GM12891 (cell line): Measurements from ENCODE around the gene CACNA1H.

Experiments
- DNase-seq: peaks from one replicate; pipeline ENCODE4 v3.0.0; 2011; ENCODE audit warnings: low spot score; ENCODE audit not compliant: insufficient read length
- FAIRE-seq: peaks from 2 replicates; lab custom pipeline; 2011; peaks lifted over from hg19 to GRCh38; lab: Jason Lieb, UNC
- PAX5 ChIP-seq: IDR thresholded peaks from 2 replicates; pipeline ENCODE4 v1.6.1; 2011; ENCODE audit warnings: low read length, moderate library complexity, mild to moderate bottlenecking; ENCODE audit not compliant: insufficient read depth, severe bottlenecking
- POLR2A ChIP-seq: IDR thresholded peaks from 2 replicates; pipeline ENCODE4 v1.6.1; 2011; ENCODE audit warnings: low read depth, low read length, control low read depth
- POLR2AphosphoS5 ChIP-seq: IDR thresholded peaks from 2 replicates; pipeline ENCODE4 v1.6.1; 2011; ENCODE audit warnings: low read depth, low read length, control low read depth
- POU2F2 ChIP-seq: IDR thresholded peaks from 2 replicates; pipeline ENCODE4 v1.6.1; 2011; ENCODE audit warnings: low read depth, mild to moderate bottlenecking, control low read depth, low read length, moderate library complexity
- SPI1 ChIP-seq: IDR thresholded peaks from 2 replicates; pipeline ENCODE4 v1.6.1; 2011; ENCODE audit warnings: low read depth, low read length, control low read depth
- TAF1 ChIP-seq: IDR thresholded peaks from 2 replicates; pipeline ENCODE4 v1.6.1; 2011; ENCODE audit warnings: low read depth, low read length, control low read depth

The CACNA1H gene

GRCh38 chr16:1216296-1216619, 63.4 kb downstream of the CACNA1H start:
- DNase-seq = no peak
- no peak for FAIRE-seq
- TF ChIP-seq TAF1 = no peak
- no peak for TF ChIP-seq PAX5
- no peak for TF ChIP-seq POLR2A
- TF ChIP-seq SPI1 = no peak
- no peak for TF ChIP-seq POU2F2
- TF ChIP-seq POLR2AphosphoS5 = no peak

- TF ChIP-seq SPI1 (no peak), TAF1 (no peak), PAX5 (no peak), POLR2AphosphoS5 (no peak), POLR2A (no peak), POU2F2 (no peak)
- FAIRE-seq (no peak), DNase-seq (no peak)
These were observed 63.9 kb downstream of the CACNA1H start for GRCh38 chr16:1216681-1217400.

GRCh38 chr16:1217526-1217925, 64.6 kb downstream of the CACNA1H start:
- FAIRE-seq (no peak), DNase-seq (no peak)
- TF ChIP-seq POU2F2 (no peak), TAF1 (no peak), PAX5 (no peak), SPI1 (no peak), POLR2AphosphoS5 (no peak), POLR2A (no peak)

DNA sequence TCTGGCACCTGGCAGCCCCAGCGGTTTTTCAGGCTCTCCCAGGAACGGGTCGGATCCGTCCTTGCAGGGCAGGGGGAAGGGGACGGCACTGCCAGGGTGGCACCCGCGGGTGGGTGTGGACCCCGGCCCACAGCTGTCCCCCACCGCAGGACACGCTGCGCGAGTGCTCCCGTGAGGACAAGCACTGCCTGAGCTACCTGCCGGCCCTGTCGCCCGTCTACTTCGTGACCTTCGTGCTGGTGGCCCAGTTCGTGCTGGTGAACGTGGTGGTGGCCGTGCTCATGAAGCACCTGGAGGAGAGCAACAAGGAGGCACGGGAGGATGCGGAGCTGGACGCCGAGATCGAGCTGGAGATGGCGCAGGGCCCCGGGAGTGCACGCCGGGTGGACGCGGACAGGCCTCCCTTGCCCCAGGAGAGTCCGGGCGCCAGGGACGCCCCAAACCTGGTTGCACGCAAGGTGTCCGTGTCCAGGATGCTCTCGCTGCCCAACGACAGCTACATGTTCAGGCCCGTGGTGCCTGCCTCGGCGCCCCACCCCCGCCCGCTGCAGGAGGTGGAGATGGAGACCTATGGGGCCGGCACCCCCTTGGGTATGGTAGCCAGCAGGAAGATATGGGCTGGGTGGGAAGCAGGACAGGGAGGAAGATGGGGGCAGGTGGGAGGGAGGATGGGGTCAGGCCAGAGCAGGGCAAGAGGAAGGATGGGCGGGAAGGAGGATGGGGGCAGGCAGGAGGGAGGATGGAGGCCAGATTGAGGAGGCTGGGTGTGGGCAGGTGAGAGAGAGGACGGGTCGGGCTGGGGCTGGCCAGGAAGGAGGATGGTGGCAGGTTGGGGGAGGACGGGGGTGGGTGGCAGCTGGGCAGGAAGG, 65.4 kb downstream of the CACNA1H start:
- no peak for DNase-seq
- FAIRE-seq = no peak
- TF ChIP-seq POLR2AphosphoS5 (no peak), POLR2A (no peak), PAX5 (no peak), TAF1 (no peak), POU2F2 (no peak), SPI1 (no peak)

GRCh38 chr16:1218930-1219611, 66.2 kb downstream of the CACNA1H start:
- FAIRE-seq (no peak), DNase-seq (no peak)
- no peak for TF ChIP-seq SPI1

DNA sequence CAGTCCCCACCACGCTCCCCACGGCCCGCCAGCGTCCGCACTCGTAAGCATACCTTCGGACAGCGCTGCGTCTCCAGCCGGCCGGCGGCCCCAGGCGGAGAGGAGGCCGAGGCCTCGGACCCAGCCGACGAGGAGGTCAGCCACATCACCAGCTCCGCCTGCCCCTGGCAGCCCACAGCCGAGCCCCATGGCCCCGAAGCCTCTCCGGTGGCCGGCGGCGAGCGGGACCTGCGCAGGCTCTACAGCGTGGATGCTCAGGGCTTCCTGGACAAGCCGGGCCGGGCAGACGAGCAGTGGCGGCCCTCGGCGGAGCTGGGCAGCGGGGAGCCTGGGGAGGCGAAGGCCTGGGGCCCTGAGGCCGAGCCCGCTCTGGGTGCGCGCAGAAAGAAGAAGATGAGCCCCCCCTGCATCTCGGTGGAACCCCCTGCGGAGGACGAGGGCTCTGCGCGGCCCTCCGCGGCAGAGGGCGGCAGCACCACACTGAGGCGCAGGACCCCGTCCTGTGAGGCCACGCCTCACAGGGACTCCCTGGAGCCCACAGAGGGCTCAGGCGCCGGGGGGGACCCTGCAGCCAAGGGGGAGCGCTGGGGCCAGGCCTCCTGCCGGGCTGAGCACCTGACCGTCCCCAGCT, 67.3 kb downstream of the CACNA1H start:
- DNase-seq (no peak), FAIRE-seq (no peak)
- TF ChIP-seq POU2F2 (no peak), POLR2A (no peak), POLR2AphosphoS5 (no peak), PAX5 (no peak), TAF1 (no peak), SPI1 (no peak)

DNA sequence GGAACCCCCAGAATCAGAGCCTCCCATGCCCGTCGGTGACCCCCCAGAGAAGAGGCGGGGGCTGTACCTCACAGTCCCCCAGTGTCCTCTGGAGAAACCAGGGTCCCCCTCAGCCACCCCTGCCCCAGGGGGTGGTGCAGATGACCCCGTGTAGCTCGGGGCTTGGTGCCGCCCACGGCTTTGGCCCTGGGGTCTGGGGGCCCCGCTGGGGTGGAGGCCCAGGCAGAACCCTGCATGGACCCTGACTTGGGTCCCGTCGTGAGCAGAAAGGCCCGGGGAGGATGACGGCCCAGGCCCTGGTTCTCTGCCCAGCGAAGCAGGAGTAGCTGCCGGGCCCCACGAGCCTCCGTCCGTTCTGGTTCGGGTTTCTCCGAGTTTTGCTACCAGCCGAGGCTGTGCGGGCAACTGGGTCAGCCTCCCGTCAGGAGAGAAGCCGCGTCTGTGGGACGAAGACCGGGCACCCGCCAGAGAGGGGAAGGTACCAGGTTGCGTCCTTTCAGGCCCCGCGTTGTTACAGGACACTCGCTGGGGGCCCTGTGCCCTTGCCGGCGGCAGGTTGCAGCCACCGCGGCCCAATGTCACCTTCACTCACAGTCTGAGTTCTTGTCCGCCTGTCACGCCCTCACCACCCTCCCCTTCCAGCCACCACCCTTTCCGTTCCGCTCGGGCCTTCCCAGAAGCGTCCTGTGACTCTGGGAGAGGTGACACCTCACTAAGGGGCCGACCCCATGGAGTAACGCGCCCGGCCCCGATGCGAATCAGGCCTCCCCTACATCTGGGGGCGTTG, 68.1 kb downstream of the CACNA1H start:
- no peak for TF ChIP-seq TAF1
- no peak for TF ChIP-seq POLR2A
- no peak for TF ChIP-seq POU2F2
- no peak for TF ChIP-seq SPI1
- no peak for TF ChIP-seq POLR2AphosphoS5
- TF ChIP-seq PAX5 = no peak
- FAIRE-seq = no peak
- DNase-seq = no peak

GRCh38 chr16:1221628-1222552, 69.0 kb downstream of the CACNA1H start:
- FAIRE-seq = no peak

More at GRCh38 chr16:1221628-1222552, 69.0 kb downstream of the CACNA1H start:
- DNase-seq = no peak
- TF ChIP-seq POU2F2 = no peak
- no peak for TF ChIP-seq POLR2A
- no peak for TF ChIP-seq TAF1
- no peak for TF ChIP-seq PAX5
- no peak for TF ChIP-seq POLR2AphosphoS5
- TF ChIP-seq SPI1 = no peak
